GM10266 (cell line): ENCODE data around the gene PITPNC1.

Source experiments
- DNase-seq: peaks from one replicate; pipeline ENCODE4 v3.0.0; 2012; ENCODE audit errors: extremely low spot score
- CTCF ChIP-seq: IDR thresholded peaks from 2 replicates; pipeline ENCODE4 v1.5.1; 2012; ENCODE audit warnings: mild to moderate bottlenecking, low read depth; ENCODE audit not compliant: control insufficient read depth, insufficient read depth; ENCODE audit errors: missing control alignments

The PITPNC1 gene

DNA sequence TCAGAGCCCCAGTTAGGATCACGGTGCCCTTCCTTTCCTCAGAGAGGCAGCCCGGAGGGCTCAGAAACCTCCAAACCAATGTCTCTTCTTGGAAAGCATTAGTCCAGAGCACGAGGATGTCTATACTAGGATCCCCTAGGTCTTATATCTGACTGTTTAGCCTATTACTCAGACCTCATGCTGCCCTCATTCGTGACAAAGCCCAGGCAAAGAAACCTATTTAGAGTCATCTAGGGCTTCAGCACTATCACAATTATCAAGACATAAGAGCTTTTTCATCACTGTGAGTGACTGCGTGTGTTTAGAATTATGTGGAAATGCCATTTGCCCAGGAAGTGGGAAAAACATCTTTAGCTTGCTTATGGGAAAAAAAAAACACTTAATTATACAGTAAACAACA lies 180.8 kb downstream of the PITPNC1 start:
- DNase-seq, result no peak
- no peak for TF ChIP-seq CTCF

GRCh38 chr17:67558740-67559380 lies 181.8 kb downstream of the PITPNC1 start:
- no peak for DNase-seq
- no peak for TF ChIP-seq CTCF

DNA sequence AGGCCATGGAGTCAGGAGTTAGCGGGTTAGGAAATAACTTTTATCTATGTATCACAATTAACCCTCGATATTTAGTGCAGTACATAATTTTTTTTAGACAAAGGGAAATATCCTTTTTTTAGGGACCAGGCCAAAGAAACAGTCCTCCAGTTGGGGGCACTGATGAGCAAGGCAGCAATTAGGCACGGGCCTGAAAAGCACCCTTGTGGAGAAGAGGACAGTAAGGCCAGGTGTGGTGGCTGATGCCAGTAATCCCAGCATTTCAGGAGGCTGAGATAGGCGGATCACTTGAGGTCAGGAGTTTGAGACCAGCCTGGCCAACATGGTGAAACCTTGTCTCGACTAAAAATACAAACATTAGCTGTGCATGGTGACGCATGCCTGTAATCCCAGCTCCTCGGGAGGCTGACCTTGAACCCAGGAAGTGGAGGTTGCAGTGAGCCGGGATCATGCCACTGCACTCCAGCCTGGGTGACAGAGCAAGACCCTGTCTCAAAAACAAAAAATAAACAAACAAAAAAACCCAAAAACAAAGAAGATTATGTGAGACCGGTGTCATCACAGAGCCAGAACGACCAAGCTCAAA lies 182.4 kb downstream of the PITPNC1 start:
- TF ChIP-seq CTCF, result peak; percentile 46
- no peak for DNase-seq

GRCh38 chr17:67562005-67562404 lies 184.9 kb downstream of the PITPNC1 start:
- DNase-seq, result no peak
- TF ChIP-seq CTCF, result no peak

GRCh38 chr17:67563692-67564228 lies 186.7 kb downstream of the PITPNC1 start:
- no peak for TF ChIP-seq CTCF

DNA sequence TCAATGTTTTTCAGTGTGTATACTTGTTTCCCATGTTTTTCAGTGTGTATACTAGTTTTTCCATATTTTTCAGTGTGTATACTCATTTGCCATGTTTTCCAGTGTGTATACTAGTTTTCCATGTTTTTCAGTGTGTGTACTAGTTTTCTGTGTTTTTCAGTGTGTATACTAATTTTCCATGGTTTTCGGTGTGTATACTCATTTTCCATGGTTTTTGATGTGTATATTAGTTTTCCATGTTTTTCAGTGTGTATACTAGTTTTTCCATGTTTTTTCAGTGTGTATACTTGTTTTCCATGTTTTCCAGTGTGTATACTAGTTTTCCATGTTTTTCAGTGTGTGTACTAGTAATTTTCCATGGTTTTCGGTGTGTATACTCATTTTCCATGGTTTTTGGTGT lies 188.0 kb downstream of the PITPNC1 start:
- no peak for TF ChIP-seq CTCF
- DNase-seq, result no peak

More at GRCh38 chr17:67563692-67564228, 186.7 kb downstream of the PITPNC1 start:
- no peak for DNase-seq

- TF ChIP-seq CTCF, result no peak
- DNase-seq, result no peak
These were observed 189.6 kb downstream of the PITPNC1 start for GRCh38 chr17:67566656-67567055.
